AG20443 (cell line): ENCODE results near the gene GMPPA.

Experiments
- DNase-seq: peaks from one replicate; pipeline ENCODE4 v3.0.0; 2012; ENCODE audit warnings: low spot score, mixed read lengths

The GMPPA gene

GRCh38 chr2:219522111-219523030, 23.7 kb downstream of the GMPPA start:
- peak; percentile 76 for DNase-seq

DNA sequence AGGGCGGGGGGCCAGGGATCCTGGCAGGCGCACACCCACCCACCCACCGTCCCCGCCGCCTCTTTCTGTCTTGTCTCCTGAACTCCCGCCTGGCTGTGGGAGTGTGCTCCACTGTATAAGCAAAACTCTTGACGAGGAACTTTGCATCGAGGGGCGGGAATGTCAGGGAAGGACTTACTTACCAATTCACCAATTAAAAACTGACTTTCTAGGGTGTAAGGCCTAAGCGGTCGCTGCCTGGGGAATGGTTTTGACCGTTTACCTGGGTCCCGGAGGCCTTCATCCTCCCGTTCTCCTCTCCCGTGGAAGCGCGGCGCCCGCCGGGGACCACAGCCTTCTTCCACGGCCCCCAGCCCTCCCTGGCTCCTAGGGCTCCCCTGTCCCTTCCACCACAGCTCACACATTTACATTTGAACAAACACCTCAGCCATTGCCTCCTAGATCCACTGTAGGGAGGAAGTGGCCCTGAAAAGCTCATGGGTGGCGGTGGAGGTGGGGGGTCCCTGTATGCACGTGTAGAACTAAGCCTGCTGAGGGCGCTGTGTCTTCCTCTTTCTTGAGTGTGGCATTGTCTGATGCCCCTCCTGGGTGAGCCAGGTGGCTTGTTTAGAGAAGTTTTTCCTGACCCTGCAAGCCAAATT, 24.5 kb downstream of the GMPPA start:
- no peak for DNase-seq

GRCh38 chr2:219524817-219525216, 26.1 kb downstream of the GMPPA start:
- DNase-seq: no peak

DNA sequence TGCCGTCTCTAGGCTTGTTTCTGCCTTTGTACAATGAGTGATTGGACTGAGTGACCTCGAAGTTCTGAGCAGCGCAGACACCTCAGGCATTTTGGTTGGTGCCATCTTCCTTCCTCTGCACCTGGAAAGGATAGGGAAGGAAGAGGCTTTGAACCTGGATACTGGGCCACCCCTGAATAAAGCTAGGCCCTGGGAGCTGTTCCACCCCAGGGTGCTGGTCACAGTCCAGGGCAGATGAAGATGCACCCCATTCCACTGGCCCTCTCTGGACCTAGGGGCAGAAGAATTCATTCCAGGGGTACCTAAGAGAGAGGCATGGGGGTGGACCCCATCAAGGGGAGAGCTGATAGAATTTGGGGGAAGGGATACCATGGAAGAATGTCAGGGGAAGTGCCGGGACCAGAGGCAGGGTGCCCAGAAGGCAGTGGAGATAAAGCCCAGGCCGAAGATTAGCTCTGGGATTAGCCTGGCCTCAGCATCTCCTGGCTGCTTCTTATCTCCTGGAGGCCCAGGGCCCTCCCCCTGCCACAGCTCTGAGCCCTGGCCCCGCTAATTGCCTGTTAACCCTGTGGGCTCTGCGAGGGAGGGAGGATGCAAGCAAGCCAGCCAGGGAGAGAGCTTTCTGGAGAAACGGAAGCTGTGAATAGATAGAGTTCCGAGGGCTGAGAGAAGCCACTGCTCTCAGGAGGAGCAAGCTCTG, 27.0 kb downstream of the GMPPA start:
- DNase-seq: no peak

DNA sequence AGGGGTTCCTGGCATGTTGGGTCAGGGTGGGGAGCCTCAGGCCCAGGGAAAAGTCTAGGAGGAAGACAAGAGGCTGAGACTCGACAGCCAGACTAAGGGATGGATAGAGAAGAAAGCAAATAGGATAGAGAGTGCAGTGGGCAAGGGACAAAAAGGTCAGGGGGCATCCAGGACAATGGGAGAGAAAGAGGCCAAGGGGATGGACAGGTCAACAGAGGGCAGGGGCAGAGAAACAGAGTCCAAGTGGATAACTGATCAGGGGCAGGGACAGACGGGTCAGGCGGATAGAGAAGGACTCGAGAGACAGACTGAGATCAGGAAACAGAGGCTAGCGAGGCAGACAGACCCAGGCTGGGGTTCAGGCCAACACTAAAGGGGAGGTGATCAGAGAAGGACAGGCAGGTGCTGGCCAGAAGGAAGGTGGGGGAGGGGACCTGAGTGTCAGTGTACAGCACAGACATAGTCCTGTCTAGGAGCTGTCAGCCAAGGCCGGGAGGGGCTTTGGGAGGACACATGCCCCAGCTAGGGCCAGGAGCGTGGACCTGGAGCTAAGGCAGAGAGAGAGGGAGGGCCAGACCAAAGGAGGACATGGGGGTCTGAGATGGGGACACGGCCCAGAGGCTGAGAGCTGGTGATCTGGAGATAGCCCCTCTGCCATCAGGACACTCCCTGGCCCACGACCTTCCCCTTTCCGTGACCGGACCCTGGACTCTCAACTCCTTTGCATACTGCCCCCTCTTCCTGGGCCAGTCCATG, 27.8 kb downstream of the GMPPA start:
- DNase-seq: no peak

- DNase-seq: no peak
Measured at GRCh38 chr2:219527076-219527394, 28.3 kb downstream of the GMPPA start.

DNA sequence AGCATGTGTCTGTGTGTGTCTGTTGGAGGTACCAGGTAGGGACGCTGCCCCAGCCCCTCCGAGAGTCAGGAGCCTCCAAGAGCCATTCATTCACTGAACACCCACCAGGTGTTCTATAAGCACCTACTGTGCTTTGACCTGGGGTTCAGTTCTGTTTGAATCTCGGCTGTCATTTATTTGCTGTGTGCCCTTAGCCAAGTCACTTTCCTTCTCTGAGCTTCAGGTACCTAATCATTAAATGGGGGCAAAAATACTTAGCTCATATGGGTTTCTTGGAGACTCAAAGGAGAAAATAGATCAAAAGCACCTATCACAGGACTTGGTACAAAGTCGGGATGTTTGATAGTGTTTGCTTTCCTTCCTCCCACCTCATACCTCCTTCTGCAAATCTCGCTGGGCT, 28.8 kb downstream of the GMPPA start:
- DNase-seq: no peak

DNA sequence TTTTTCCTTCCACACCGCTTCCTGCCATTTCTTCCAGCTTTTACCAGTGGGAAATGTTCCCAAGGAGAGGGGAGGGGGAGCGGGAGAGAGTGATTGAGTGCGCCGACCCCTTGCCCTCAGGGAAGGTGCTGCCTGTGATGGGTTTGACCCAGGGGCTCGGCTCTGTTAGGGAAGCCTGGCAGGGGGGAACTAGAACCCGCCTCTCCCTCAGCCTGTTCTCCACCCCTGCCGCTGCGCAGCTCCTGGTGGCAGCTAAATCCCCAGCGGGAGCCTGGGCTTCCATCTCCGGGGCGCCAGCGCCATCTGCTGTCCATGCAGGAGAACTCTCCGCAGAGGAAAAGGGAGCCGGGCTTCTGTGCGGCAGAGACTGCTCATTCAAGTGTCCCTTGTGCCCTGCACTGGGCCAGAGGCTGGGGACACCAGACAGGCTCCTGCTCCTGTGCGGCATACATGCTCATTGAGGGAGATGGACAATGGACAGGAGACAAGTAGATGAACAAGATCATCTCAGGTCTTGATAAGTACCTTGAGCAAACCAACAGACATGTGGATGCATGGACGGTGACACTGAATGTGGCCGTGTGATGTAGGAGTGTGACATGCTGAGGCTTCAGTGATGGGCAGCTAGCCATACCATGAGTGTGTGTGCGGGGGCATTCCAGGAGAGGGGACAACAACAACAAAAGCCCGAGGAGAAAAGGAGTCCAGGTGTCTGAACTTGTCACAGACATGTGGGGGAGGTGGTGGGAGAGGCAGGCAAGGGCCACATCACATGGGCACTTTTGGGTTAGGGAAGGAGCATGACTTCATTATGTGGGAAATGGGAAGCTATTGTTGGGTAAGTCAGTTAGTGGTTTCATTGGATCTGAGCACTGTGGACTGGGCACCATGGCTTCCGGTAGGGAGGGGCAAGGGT, 31.6 kb downstream of the GMPPA start:
- peak; percentile 95 for DNase-seq

DNA sequence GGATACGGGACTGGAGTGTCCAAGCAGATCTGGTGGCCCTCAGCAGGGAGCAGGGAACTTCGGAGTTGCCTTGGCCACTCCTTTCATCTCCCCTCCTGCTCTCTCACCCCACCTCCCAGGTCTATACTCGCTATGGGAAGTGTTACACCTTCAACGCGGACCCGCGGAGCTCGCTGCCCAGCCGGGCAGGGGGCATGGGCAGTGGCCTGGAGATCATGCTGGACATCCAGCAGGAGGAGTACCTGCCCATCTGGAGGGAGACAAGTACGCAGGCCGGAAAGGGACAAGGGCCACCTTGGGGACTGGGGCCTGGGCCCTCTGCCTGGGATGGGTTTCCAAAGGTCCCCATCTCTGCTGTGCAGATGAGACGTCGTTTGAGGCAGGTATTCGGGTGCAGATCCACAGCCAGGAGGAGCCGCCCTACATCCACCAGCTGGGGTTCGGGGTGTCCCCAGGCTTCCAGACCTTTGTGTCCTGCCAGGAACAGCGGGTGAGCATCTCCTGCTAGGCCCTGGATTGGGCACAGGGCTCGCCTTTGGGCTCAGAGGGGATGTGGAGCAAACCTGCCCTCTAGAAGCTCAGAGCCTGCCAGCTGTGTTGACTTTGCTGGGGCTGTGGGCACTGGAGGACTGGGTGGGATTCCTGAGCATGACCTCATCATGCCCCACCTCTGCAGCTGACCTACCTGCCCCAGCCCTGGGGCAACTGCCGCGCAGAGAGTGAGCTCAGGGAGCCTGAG, 33.1 kb downstream of the GMPPA start:
- no peak for DNase-seq

GRCh38 chr2:219532378-219532649, 33.6 kb downstream of the GMPPA start:
- no peak for DNase-seq

- DNase-seq: no peak
Measured at GRCh38 chr2:219533930-219534661, 35.4 kb downstream of the GMPPA start.

GRCh38 chr2:219536425-219536824, 37.7 kb downstream of the GMPPA start:
- DNase-seq: no peak

GRCh38 chr2:219536967-219537366, 38.3 kb downstream of the GMPPA start:
- DNase-seq: no peak

DNA sequence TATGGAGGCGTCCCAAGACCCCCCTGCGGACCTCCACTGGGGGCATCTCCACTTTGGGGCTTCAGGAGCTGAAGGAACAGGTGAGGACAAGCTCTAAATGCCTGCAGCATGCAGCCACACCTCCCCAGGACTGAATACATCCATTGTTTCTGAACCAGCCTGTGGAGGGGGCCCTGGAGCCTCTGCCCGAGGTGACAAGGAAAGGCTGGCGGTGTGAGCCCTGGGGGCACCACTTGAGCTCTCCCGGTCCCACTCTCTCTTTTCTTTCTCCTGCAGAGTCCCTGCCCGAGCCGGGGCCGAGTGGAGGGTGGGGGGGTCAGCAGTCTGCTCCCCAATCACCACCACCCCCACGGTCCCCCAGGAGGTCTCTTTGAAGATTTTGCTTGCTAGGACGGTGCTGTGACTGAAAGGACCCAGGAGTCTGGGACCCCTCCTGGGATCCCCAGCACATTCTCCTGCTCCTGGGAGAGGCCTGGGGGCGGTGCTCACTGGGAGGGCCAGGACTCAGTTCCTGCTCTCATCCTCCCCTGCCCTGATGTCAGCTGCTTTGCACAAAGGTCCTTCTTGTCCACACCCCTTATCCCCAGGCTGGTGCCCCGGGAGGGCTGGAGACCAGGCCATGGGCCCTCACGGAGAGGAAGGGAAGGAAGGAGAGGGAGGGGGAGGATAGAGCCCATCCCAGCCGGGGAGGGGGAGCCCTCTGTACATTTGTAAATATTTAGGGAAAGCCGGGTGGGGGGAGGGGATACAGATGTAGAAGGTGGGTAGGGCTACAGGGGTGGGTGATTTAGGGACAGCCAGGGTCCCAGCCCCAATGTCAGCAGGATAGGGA, 39.2 kb downstream of the GMPPA start:
- no peak for DNase-seq

GRCh38 chr2:219538504-219538951, 39.8 kb downstream of the GMPPA start:
- no peak for DNase-seq

- DNase-seq: no peak
Measured at GRCh38 chr2:219538956-219539788, 40.5 kb downstream of the GMPPA start.

- no peak for DNase-seq
Measured at GRCh38 chr2:219539926-219540678, 41.4 kb downstream of the GMPPA start.
